HG02571 (cell line): ENCODE results near the gene ACBD6.

Experiments
- ATAC-seq: cut with Tn5 transposase; IDR thresholded peaks from one replicate; pipeline ENCODE4 v1.9.1; 2021; ENCODE audit warnings: mild to moderate bottlenecking, moderate library complexity; ENCODE audit not compliant: unreplicated experiment

ACBD6 gene

GRCh38 chr1:180301135-180301742 lies 201.1 kb downstream of the ACBD6 start:
- no peak for ATAC-seq

- no peak for ATAC-seq
These were observed 202.7 kb downstream of the ACBD6 start for GRCh38 chr1:180299479-180300221.

GRCh38 chr1:180295999-180296398 lies 206.4 kb downstream of the ACBD6 start:
- no peak for ATAC-seq

- ATAC-seq: no peak
These were observed 207.7 kb downstream of the ACBD6 start for GRCh38 chr1:180294711-180295110.

GRCh38 chr1:180291004-180291403 lies 211.4 kb downstream of the ACBD6 start:
- no peak for ATAC-seq

- ATAC-seq: no peak
These were observed 211.9 kb downstream of the ACBD6 start for GRCh38 chr1:180290265-180291001.

- no peak for ATAC-seq
These were observed 213.4 kb downstream of the ACBD6 start for GRCh38 chr1:180288940-180289339.

GRCh38 chr1:180287988-180288705 lies 214.2 kb downstream of the ACBD6 start:
- no peak for ATAC-seq

- no peak for ATAC-seq
These were observed 216.0 kb downstream of the ACBD6 start for GRCh38 chr1:180286417-180286816.

GRCh38 chr1:180283098-180283497 lies 219.3 kb downstream of the ACBD6 start:
- ATAC-seq: no peak

GRCh38 chr1:180282401-180283044 lies 219.9 kb downstream of the ACBD6 start:
- no peak for ATAC-seq

- no peak for ATAC-seq
These were observed 220.9 kb downstream of the ACBD6 start for GRCh38 chr1:180281490-180281889.

GRCh38 chr1:180280617-180281016 lies 221.8 kb downstream of the ACBD6 start:
- ATAC-seq: no peak

- no peak for ATAC-seq
These were observed 222.7 kb downstream of the ACBD6 start for GRCh38 chr1:180279651-180280050.

GRCh38 chr1:180278596-180279395 lies 223.6 kb downstream of the ACBD6 start:
- ATAC-seq: no peak

GRCh38 chr1:180278194-180278515 lies 224.2 kb downstream of the ACBD6 start:
- ATAC-seq: no peak

GRCh38 chr1:180277476-180278193 lies 224.7 kb downstream of the ACBD6 start:
- ATAC-seq: no peak

GRCh38 chr1:180275726-180276125 lies 226.7 kb downstream of the ACBD6 start:
- no peak for ATAC-seq

GRCh38 chr1:180274221-180274620 lies 228.2 kb downstream of the ACBD6 start:
- no peak for ATAC-seq
